Germinal center (tissue), 1 donor: ENCODE measurements around the gene PTGER4.
"Not testable (repeated sequence)": the region's sequence is repeated elsewhere in the genome, so short reads cannot be mapped to it uniquely, and the experiment has no call there.

ENCODE experiments used
- DNase-seq: peaks from one replicate; pipeline ENCODE4 v3.0.0; 2012; ENCODE audit warnings: mixed read lengths, low spot score

PTGER4 gene

DNA sequence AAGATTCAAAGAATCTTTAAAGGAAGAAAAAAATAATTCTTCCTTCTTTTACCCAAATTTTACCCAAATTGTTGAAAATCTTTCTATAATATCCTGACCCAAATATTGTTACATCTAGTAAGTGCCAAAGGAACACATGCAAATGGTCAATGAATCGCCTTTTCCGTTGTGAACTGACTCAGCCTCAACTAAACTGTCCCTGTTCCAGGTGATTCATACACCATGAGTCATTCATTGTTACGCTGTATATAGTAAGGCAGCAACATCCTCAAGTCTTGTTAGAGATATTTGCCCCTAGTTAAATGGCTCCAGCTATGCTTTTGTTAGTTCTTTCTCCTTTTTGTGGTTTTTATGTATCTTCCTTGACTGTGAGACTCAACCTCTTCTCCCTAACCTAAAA is 9.7 kb downstream of the PTGER4 start:
- no peak for DNase-seq

DNA sequence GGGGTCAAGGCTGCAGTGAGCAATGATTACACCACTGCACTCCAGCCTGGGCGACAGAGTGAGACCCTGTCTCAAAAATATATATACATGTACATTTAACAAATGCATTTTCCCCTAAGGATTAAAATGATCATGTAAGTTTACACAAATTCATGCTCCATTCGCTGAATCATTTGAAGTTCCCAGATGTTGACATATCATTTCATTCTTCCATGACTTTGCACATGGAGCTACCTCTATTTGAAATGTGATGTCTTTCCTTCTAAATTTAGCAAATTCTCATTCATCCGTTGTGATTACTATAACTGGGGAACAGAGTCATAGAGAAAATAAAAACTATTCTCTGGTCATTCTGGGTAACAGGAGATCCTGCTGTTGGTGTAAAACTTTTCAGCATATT is 10.6 kb downstream of the PTGER4 start:
- no peak for DNase-seq

DNA sequence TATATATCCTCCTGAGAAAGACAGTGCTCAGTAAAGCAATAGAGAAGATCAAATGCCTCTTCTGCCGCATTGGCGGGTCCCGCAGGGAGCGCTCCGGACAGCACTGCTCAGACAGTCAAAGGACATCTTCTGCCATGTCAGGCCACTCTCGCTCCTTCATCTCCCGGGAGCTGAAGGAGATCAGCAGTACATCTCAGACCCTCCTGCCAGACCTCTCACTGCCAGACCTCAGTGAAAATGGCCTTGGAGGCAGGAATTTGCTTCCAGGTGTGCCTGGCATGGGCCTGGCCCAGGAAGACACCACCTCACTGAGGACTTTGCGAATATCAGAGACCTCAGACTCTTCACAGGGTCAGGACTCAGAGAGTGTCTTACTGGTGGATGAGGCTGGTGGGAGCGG is 12.2 kb downstream of the PTGER4 start:
- DNase-seq = no peak

DNA sequence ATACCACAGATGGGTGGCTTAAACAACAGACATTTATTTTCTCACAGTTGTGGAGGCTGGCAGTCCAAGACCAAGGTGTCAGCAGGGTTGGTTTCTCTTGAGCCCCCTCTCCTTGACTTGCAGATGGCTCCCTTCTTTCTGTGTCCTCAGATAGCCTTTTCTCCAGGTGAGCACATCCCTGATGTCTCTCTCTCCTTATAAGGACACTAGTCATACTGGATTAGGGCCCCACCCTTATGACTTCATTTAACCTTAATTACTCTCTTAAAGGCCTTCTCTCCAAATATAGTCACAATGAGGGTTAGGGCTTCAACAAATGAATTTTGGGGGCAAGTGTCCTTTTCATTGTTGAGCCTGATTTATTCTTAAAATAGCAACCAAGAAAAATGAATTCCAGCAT is 14.7 kb downstream of the PTGER4 start:
- DNase-seq = no peak

DNA sequence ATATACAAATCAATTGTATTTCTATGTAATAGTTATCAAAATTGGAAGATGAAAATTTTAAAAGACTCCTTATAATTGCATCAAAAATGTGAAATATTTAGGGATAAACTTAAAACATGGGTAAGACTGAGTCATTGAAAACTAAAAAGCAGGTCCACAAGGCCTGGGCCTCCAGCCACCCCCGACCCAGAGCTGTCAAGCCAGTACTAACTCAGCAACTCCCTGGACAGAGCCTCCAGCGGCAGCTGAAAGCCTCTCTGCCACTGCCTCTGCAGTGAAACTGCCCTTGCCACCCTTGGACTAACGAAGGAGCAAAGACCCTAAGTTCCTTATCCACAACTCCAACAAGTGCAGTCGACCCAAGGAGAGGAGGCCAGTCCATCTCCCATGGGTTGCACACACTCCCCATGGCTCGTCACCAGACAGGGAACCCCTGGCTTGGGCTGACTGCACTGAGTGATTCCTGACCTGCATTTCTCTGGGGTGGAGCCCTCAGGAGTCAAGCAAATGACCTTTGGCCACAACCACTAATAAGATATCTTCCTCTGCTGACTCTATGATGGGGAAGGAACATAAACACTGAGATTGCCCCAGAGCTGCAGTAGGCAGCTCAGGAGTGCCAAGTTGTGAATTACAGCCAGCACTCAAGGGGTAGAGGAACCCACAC is 20.5 kb downstream of the PTGER4 start:
- DNase-seq = no peak

DNA sequence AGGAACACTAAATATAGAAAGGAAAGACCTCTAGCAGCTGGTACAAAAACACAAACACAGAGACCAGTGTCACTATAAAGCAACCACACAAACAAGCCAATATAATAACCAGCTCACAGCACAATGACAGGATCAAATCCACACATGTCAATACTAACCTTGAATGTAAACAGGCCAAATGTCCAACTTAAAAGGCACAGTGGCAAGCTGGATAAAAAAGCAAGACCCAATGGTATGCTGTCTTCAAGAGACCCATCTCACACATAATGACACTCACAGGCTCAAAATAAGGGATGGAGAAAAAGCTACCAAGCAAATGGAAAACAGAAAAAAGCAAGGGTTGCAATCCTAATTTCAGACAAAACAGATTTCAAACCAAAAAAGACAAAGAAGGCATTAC is 22.3 kb downstream of the PTGER4 start:
- not testable (repeated sequence) for DNase-seq

DNA sequence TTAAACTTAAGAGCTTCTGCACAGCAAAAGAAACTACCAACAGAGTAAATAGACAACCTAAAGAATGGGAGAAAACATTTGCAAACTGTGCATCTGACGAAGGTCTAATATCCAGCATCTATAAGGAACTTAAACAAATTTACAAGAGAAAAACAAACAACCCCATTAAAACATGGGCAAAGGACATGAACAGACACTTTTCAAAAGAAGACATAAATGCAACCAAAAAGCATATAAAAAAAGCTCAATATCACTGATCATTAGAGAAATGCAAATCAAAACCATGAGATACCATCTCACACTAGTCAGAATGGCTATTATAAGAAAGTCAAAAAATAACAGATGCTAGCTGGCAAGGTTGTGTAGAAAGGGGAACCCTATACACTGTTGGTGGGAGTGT is 25.8 kb downstream of the PTGER4 start:
- DNase-seq = not testable (repeated sequence)

DNA sequence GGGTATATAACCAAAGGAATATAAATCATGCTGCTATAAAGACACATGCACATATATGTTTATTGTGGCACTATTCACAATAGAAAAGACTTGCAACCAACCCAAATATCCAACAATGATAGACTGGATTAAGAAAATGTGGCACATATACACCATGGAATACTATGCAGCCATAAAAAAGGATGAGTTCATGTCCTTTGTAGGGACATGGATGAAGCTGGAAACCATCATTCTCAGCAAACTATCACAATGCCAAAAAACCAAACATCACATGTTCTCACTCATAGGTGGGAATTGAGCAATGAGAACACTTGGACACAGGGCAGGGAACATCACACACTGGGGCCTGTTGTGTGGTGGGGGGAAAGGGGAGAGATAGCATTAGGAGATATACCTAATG is 30.9 kb downstream of the PTGER4 start:
- DNase-seq = not testable (repeated sequence)

DNA sequence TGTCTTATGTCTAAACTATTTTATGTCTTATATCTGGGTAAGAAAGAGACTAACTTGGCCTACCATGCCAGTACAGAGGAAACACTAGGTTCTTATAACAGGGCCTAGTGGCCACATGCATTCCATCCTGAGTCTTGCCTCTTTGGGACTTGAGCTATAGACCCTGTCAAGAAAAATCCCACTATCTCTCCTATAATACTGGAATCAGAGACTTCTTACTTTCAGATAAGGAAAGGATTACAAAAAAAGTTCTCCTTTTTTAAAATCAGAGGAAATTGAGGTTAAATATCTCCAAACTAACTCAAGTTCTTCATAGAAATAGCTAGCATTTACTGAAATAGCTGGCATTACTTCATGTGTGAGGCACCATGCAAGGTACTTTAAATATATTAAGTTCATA is 34.3 kb downstream of the PTGER4 start:
- no peak for DNase-seq

DNA sequence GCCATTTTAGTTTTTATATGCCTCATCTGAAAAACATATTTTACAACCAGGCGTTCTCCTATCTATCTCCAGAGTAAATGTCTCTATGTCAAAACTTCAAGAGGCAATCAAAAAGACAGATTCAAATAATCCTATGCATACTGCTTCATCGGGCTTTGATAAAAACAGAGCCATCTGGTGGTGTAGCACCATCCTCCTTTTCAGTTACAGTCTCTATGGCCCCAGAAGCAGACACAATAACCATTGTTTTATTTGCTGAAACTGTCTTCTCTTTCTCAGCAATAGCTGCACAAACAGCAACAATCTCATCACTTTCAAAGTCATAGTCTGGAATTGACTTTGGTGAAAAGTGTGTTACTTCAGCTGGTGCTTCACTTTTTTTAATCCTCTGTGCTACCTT is 36.3 kb downstream of the PTGER4 start:
- no peak for DNase-seq

DNA sequence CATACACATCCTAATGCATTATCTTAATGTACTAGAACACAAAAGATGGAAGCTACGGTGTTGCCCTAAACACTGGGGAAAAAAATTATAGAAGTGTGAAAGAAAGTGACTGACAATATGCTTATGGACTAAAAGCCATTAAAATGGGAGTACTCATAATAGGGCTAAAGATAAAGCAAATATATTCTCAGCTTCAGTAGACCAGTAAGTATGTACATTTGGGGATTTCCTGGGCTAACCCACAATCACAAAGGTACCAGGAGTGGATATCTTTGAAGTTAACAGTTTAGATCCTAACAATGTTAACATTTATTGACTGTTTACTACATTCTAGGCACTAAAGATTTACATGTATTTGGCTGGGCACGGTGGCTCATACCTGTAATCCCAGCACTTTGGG is 36.9 kb downstream of the PTGER4 start:
- no peak for DNase-seq

DNA sequence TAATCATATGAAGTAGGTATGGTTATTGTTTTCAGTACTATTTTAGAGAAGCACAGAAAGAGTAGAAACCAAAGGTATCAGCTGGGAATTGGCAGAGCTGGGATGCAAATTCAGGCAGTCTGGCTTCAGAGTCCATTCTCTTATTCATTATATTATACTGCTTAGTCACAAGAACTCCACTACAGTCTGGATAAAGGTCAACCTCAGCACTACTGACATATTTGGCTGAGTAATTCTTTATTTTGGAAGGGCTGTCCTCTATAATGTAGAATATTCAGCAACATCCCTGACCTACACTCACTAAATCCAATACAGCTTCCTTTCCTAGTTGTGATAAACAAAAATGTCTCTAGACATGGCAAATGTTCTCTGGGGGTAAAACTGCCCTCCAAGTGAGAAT is 37.6 kb downstream of the PTGER4 start:
- no peak for DNase-seq

DNA sequence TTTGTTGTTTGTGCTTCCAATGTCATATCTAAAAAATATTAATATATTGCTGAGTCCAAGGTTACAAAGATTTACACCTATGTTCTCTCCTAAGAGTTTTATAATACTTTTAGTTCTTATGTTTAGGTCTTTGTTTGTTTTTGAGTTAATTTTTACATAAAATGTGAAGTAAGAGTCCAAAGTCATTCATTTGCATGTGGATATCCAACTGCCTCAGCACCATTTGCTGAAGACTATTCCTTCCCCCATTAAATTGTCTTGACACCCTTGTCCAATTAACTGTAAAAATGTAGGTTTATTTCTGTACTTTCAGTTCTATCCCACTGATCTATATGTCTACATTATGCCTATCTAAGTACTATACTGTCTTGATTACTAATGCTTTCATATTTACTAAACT is 40.4 kb downstream of the PTGER4 start:
- DNase-seq = no peak

DNA sequence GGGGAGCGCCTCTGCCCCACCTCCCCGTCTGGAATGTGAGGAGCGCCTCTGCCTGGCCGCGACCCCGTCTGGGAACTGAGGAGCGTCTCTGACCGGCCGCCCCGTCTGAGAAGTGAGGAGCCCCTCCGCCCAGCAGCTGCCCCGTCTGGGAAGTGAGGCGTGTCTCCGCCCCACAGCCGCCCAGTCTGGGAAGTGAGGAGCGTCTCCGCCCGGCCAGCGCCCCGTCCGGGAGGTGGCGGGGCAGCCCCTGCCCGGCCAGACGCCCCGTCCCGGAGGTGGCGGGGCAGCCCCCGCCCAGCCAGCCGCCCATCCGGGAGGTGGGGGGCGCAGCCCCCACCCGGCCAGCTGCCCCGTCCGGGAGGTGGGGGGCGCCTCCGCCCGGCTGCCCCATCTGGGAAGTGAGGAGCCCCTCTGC is 42.8 kb downstream of the PTGER4 start:
- DNase-seq = not testable (repeated sequence)

DNA sequence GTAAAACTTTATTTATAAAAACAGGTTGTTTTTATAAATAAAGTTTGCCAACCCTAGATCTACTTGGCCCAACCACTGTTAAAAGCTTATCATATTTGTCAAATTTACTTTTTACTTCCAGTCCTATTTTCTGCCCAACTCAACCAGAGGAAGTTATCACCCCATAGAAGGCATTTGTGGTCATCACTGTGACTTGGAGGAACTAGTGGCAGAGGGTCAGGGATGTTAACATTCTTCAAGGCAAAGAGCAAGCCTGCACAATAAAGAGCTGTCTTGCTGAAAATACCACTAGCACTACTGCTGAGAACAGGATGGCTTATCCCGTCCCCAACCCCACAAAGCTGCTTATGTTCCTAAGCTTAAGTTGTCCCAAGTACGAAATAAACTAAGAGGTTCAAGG is 53.7 kb downstream of the PTGER4 start:
- no peak for DNase-seq

DNA sequence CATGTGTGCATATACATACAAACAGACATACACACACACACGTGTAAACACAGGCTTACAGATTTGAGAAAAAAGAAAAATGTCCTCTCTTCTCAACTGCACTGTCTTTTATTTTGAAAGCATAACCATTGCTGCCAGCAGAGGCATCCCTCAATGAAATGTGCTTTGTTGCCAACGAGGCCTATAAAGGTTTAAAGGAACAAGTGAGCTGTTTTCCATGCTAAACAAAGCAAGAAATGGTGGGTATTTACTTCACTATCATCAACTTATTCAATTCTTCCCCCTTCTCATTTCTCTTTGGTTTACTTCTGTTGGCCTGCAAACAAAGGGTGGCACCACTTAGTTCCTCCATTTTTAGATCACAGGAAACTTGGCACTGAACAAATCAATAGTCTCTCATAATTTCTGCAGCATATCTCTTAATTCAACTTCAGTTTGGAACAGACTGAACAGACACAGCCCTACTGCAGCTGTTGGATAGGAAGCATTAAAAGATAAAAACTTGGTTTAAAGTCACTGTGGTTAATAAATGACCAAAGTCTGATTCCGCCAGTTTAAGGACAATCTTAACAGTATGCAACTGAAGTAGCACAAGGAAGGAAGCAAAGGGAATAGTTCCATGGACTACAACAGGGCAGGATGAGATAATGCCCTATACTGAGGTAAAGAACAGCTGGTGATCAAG is 54.3 kb downstream of the PTGER4 start:
- no peak for DNase-seq

DNA sequence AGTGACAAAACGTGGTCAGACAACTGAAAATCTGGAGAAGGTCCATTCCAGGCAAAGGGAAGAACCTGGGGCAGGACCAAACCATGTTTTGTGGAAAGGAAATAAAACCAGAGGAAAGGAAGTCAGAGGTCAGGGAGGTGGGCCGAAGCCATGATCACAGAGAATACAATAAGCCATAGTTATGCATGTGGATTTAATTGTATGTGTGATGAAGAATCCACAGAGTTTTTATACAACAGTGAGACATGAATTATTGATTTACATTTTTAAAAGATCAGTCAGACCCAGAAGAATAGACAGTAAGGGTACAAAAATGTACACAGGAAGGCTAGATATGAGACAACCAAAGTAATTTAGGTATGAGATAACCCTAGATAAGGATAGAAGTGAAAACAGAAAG is 55.3 kb downstream of the PTGER4 start:
- DNase-seq = no peak

DNA sequence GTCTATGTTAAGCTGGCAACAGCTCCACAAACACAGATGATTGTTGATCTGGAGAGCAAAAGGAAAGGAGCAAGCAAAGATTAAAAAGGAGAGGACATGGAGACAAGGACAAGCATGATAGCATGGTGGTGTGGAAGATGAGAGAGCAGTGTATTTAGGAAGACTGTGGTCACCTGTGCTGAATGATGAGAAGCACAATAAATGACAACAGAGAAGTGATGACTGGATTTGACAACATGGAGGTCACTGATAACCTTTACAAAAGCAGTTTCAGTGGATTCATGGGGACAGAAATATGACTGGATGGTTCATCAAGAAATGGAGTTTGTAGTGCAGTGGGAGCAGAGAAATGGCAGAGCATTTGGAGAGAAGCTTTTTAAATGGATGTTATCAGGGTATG is 55.9 kb downstream of the PTGER4 start:
- no peak for DNase-seq

DNA sequence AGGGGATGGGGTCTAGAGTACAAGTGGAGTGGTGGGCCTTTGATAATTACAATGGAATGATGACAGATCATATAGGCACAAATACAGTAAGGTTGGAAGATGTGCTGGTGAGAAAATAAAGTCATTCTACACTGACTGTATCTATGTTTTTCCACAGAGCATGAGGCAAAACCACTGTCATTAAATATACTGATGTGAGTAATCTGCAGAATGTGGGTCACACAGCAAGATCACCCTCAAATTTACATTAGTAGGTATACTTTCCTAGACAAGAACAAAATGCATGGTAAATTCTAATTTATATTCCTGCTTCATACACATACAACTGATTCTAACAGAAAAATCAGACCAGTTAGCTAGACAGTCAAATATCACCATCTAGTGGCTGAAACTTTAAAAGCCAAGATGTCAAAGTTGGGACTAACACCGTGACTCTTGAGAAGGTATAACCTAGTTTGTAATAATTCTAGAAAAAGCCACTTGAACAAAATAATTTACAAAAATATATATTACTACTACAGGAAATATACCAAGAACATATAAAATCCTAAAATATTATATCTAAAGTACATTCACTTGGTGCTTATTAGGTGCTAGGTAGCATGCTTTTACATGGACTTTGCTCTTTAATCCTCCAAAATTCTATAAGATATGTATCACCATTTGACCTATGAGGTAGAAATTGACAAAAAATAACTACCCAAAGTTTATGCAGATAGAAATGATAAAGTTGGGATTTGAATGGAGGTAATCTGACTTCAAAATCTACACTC is 56.6 kb downstream of the PTGER4 start:
- peak; percentile 38 for DNase-seq

DNA sequence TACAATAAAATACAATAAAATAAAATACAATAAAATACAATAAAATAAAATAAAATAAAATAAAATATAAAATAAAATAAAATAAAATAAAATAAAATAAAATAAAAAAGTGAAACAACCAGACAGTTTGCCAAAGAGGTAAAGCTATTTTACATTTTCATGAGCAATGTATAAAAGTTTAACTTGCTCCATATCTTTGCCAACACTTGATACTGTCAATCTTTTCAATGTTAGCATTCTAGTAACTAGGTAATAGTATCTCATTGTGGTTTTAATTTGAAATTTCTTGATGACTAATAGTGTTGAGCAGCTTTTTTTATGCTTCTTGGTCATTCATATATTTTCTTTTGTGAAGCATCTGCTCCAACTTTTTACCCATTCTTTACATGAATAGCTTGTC is 58.8 kb downstream of the PTGER4 start:
- DNase-seq = no peak
